Measurements from ENCODE around the gene HIF3A.

GRCh38 chr19:46390121-46390858 lies 93.4 kb downstream of the HIF3A start:
- TF ChIP-seq CTCF (IDR thresholded peaks at IDR 0.05; ENCODE audit: low read length) (no peak), EZH2 (IDR thresholded peaks at IDR 0.05; ENCODE audit: borderline replicate concordance, low read length) (no peak)
